ENCODE measurements around the gene MAP3K14. TPM values are rescaled to one million over a fixed set of nuclear protein-coding genes. Genes with fewer than 3 reads are reported as not detected.
A peak's percentile ranks its signal among the peaks of the same experiment; 100 is the strongest.

The MAP3K14 gene
- total RNA-seq, 1 experiment from 2014 or later = 16.4 TPM

DNA sequence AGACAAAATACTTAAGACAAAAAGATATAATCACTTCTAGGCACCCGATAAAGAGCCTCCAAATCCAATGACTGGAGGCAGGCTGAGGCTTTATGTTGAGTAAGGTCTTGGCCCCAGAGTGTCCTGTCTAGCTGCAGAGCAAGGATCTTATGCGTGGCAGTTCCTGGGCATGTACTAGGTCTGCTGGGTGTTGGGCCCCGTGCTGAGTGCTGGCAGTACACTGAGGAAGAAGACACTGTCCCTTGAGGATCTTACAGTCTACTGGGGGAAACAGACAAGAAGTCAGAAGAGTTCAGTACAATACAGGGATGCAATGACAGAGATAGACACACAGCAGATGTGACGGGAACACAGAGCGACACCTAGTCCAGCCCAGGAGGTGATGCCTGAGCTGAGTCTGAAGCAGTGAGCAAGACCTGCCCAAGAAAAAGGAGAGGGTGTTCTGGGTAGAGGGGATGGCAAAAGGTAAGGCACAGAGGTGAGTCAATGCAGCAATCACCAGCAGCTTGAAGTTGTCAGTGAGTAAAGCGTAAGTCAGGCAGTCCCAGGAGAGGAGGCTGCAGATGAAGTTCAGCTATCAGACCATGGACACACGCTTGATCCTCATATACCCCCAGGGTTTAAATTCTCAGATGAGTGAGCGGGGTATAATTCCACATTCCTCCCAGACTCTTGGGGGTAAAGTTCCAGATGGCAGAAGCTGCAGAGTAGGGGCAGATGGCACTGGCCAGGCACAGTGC is 18.1 kb downstream of the MAP3K14 start:
- H3K4me2 ChIP-seq (ENCODE audit: low read length) = 0 out of 2 replicates have a peak overlapping the region, but pooled peaks have one; percentile 8
- H3K9me2 ChIP-seq (ENCODE audit: insufficient read depth) = no peaks in the 10 kb centered on the region
- H3K27ac ChIP-seq (ENCODE audit: low read depth, low read length) = no peak overlapping the region
- H3K9ac ChIP-seq (ENCODE audit: low read length) = no peak overlapping the region
- peaks cover 0 to 8% of the 10 kb centered on the region in 2 experiments; a peak in 1 of 4 replicates for H3K36me3 ChIP-seq (ENCODE audit: control insufficient read depth in 1 of 2, insufficient read depth in 2 of 2, low read length in 2 of 2)
- ChIA-PET CTCF (interaction anchor here (1.2 kb wide), 1 partner anchor 21 kb away, joined by 3 read pairs; no protein-coding TSS in a partner anchor), POLR2A (interaction anchor here (1.6 kb wide), 1 partner anchor 150 kb away, joined by 3 read pairs; the partner anchor contains the start of gene HEXIM1), RAD21 (ENCODE audit: low non-redundant PET in 1 of 2, low total read pairs in 2 of 2, uncharacterized antibody in 2 of 2, unreplicated experiment in 2 of 2) (no interaction called here)
- H3K4me3 ChIP-seq (replicated peaks in 1 of 2; ENCODE audit: low read depth in 1 of 2, low read length in 2 of 2) = no peak overlapping the region
- no peak overlapping the region for H2AFZ ChIP-seq (ENCODE audit: low read depth, low read length, poor library complexity, severe bottlenecking)
- no peaks in the 10 kb centered on the region for H3K9me3 ChIP-seq (ENCODE audit: control insufficient read depth in 1 of 2, insufficient read depth in 1 of 2, low read depth in 1 of 2, low read length in 2 of 2)
- peaks cover 34 to 79% of the 10 kb centered on the region in 2 experiments for H3K4me1 ChIP-seq (ENCODE audit: control insufficient read depth in 1 of 2, insufficient read depth in 2 of 2, low read length in 2 of 2)
- DNase-seq (ENCODE audit: low read depth, low spot score) (no peak), ATAC-seq (no peak)
- no TSS peak for BruUV-seq (replicated peaks)
- no peaks in the 10 kb centered on the region for H3K27me3 ChIP-seq (ENCODE audit: insufficient read depth, low read length)
- intact Hi-C loops (cut with micrococcal nuclease) = no loop called here
- no peak for TF ChIP-seq YY1 (IDR thresholded peaks at IDR 0.05; ENCODE audit: extremely low read depth, insufficient replicate concordance, low read depth, low read length)
- TF ChIP-seq, protein P1, sequence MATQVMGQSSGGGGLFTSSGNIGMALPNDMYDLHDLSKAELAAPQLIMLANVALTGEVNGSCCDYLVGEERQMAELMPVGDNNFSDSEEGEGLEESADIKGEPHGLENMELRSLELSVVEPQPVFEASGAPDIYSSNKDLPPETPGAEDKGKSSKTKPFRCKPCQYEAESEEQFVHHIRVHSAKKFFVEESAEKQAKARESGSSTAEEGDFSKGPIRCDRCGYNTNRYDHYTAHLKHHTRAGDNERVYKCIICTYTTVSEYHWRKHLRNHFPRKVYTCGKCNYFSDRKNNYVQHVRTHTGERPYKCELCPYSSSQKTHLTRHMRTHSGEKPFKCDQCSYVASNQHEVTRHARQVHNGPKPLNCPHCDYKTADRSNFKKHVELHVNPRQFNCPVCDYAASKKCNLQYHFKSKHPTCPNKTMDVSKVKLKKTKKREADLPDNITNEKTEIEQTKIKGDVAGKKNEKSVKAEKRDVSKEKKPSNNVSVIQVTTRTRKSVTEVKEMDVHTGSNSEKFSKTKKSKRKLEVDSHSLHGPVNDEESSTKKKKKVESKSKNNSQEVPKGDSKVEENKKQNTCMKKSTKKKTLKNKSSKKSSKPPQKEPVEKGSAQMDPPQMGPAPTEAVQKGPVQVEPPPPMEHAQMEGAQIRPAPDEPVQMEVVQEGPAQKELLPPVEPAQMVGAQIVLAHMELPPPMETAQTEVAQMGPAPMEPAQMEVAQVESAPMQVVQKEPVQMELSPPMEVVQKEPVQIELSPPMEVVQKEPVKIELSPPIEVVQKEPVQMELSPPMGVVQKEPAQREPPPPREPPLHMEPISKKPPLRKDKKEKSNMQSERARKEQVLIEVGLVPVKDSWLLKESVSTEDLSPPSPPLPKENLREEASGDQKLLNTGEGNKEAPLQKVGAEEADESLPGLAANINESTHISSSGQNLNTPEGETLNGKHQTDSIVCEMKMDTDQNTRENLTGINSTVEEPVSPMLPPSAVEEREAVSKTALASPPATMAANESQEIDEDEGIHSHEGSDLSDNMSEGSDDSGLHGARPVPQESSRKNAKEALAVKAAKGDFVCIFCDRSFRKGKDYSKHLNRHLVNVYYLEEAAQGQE (IDR thresholded peaks at IDR 0.05; ENCODE audit: low read depth) = no peak
- TF ChIP-seq SIN3A (IDR thresholded peaks at IDR 0.05; ENCODE audit: low read depth) = no peak
- no peak for TF ChIP-seq POLR2A (IDR thresholded peaks at IDR 0.05; ENCODE audit: borderline replicate concordance, extremely low read depth, insufficient read depth, insufficient read length)
- TF ChIP-seq ZNF274 (IDR thresholded peaks at IDR 0.05; ENCODE audit: low read depth, low read length) = no peak
- no peak for TF ChIP-seq TCF7L2 (IDR thresholded peaks at IDR 0.05; ENCODE audit: borderline replicate concordance, extremely low read depth, insufficient read depth, insufficient read length)
- no peak for TF ChIP-seq RAD21 (IDR thresholded peaks at IDR 0.05; ENCODE audit: low read depth)
- TF ChIP-seq ZFX (IDR thresholded peaks at IDR 0.05) = no peak
- no peak for TF ChIP-seq CBX3 (IDR thresholded peaks at IDR 0.05; ENCODE audit: low read depth)
- TF ChIP-seq, protein P2, sequence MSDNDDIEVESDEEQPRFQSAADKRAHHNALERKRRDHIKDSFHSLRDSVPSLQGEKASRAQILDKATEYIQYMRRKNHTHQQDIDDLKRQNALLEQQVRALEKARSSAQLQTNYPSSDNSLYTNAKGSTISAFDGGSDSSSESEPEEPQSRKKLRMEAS (IDR thresholded peaks at IDR 0.05) = no peak
- TF ChIP-seq SRF (IDR thresholded peaks at IDR 0.05; ENCODE audit: low read depth) = no peak
- TF ChIP-seq FOSL1 (IDR thresholded peaks at IDR 0.05; ENCODE audit: low read depth) = no peak
- TF ChIP-seq, protein P3, sequence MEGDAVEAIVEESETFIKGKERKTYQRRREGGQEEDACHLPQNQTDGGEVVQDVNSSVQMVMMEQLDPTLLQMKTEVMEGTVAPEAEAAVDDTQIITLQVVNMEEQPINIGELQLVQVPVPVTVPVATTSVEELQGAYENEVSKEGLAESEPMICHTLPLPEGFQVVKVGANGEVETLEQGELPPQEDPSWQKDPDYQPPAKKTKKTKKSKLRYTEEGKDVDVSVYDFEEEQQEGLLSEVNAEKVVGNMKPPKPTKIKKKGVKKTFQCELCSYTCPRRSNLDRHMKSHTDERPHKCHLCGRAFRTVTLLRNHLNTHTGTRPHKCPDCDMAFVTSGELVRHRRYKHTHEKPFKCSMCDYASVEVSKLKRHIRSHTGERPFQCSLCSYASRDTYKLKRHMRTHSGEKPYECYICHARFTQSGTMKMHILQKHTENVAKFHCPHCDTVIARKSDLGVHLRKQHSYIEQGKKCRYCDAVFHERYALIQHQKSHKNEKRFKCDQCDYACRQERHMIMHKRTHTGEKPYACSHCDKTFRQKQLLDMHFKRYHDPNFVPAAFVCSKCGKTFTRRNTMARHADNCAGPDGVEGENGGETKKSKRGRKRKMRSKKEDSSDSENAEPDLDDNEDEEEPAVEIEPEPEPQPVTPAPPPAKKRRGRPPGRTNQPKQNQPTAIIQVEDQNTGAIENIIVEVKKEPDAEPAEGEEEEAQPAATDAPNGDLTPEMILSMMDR (IDR thresholded peaks at IDR 0.05 in 2 of 3, conservative IDR thresholded peaks at IDR 0.05 in 1 of 3; ENCODE audit: borderline replicate concordance in 1 of 3, insufficient read depth in 1 of 3, low read depth in 2 of 3, low read length in 2 of 3) = no peak
- no peak for TF ChIP-seq CEBPB (IDR thresholded peaks at IDR 0.05; ENCODE audit: low read depth)
- no peak for TF ChIP-seq EZH2phosphoT487 (IDR thresholded peaks at IDR 0.05; ENCODE audit: borderline replicate concordance)
- TF ChIP-seq JUND (IDR thresholded peaks at IDR 0.05) = no peak
- TF ChIP-seq ELF1 (IDR thresholded peaks at IDR 0.05; ENCODE audit: borderline replicate concordance, low read depth) = no peak
- no peak for TF ChIP-seq SP1 (IDR thresholded peaks at IDR 0.05; ENCODE audit: low read depth)
- peaks cover 12% of the 10 kb centered on the region; the same call in 1 of the 2 replicates for H4K20me1 ChIP-seq (ENCODE audit: insufficient read depth)
- H3K79me2 ChIP-seq (ENCODE audit: insufficient read depth, low read length) = peaks cover 99% of the 10 kb centered on the region

All from HCT116 (cell line).